Gastrocnemius medialis (tissue), 4 donors: ENCODE data around the gene IL4R.

Source experiments
- CTCF ChIP-seq, 5 experiments: fragments of 450-650 bp in 3 of 5; fragments of 200-600 bp in 2 of 5; sonication (generic) in 2 of 5; IDR thresholded peaks in 4 of 5; conservative IDR thresholded peaks in 1 of 5; 1 replicate in 4 of 5; 2 replicates in 1 of 5; pipeline ENCODE4 v1.5.1; 2016 to 2019; ENCODE audit warnings: antibody characterized with exemption in 5 of 5, mild to moderate bottlenecking in 3 of 5, moderate library complexity in 3 of 5
- POLR2A ChIP-seq, 2 donors: fragments of 450-650 bp; IDR thresholded peaks; one replicate each; pipeline ENCODE4 v1.6.1; 2017; ENCODE audit warnings: antibody characterized with exemption in 2 of 2, mild to moderate bottlenecking in 2 of 2, moderate library complexity in 2 of 2

- TF ChIP-seq CTCF (IDR thresholded peaks at IDR 0.05 in 4 of 5, conservative IDR thresholded peaks at IDR 0.05 in 1 of 5) (no peak), POLR2A (IDR thresholded peaks at IDR 0.05) (no peak)
These were observed 20.4 kb upstream of the IL4R start for GRCh38 chr16:27293343-27293742.
